ENCODE measurements around the gene CFAP410. TPM values are rescaled to one million over a fixed set of nuclear protein-coding genes. Genes with fewer than 3 reads are reported as not detected.
"Not testable (repeated sequence)": the region's sequence is repeated elsewhere in the genome, so short reads cannot be mapped to it uniquely, and the experiment has no call there.

Gene CFAP410
- total RNA-seq, 1 experiment from 2014 or later, result 44.5 TPM

DNA sequence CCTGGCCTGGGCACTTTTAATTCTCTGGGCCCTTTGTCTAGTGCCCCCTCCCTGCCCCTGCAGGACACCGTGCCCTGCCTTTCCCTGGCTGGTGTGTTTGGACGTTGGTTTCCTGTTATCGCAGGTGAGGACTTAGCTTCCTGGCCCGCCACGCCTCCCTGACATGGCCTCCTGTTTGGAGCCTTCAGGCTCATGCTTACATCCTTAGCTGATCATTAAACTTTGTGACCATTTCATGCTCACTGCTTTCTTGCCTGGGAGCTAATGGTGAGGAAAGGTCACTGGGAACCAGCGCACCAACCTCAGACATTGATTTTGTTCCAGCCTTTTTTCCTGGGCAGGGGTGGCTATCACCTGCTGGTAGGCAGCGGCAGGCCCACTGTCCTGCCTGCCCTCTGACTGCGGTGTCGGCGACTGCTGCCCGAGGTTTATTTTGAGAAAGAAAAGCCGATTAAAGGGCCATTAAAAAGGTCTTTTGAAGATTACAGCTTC, 35.7 kb downstream of the CFAP410 start:
- Histone ChIP-seq H3K27ac (no peak overlapping the region), H3K4me1 (replicated peaks) (peaks cover 37% of the 10 kb centered on the region), H3K27me3 (replicated peaks) (no peaks in the 10 kb centered on the region), H3K36me3 (peaks cover 41% of the 10 kb centered on the region), H3K9me3 (replicated peaks) (no peaks in the 10 kb centered on the region), H3K4me3 (no peak overlapping the region)
- DNase-seq (ENCODE audit: low read depth in 1 of 2, low spot score in 2 of 2), result no peak

DNA sequence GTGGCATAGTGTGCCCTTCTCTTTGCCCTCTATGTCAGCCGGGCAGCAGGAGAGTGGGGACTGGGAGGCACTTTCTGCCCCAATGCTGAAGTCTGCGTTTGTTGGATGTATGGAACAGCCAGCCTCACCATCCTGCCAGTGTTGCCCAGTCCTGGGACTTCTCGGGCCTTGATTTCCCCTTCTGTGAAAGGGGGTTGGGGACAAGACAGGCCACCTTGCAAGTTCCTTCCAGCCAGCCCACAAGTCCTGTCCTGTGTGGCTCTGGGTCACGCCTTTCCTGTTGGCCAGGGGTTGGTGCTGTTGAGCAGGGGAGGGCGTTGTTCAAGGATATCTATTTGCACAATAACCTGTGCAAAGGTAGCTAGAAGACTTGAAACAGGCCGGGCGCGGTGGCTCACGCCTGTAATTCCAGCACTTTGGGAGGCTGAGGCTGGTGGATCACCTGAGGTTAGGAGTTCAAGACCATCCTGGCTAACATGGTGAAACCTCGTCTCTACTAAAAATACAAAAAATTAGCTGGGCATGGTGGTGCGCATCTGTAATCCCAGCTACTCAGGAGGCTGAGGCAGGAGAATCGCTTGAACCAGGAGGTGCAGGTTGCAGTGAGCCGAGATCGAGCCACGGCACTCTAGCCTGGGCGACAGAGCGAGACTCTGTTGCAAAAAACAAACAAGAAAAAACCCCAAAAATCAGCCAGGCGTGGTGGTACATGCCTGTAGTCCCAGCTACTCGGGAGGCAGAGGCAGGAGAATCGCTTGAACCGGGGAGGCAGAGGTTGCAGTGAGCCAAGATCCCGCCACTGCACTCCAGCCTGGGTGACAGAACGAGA, 36.4 kb downstream of the CFAP410 start:
- H3K4me3 ChIP-seq; H3K27me3 ChIP-seq (replicated peaks); H3K9me3 ChIP-seq (replicated peaks); DNase-seq (ENCODE audit: low read depth in 1 of 2, low spot score in 2 of 2); H3K27ac ChIP-seq: not testable (repeated sequence)
- Histone ChIP-seq H3K4me1 (replicated peaks) (peaks cover 37% of the 10 kb centered on the region), H3K36me3 (peaks cover 36% of the 10 kb centered on the region)

GRCh38 chr21:44301961-44302406, 37.2 kb downstream of the CFAP410 start:
- Histone ChIP-seq H3K27me3 (replicated peaks) (no peaks in the 10 kb centered on the region), H3K27ac (no peak overlapping the region), H3K4me3 (no peak overlapping the region), H3K4me1 (replicated peaks) (peaks cover 33% of the 10 kb centered on the region), H3K36me3 (peaks cover 29% of the 10 kb centered on the region), H3K9me3 (replicated peaks) (no peaks in the 10 kb centered on the region)
- DNase-seq (ENCODE audit: low read depth in 1 of 2, low spot score in 2 of 2), result no peak

DNA sequence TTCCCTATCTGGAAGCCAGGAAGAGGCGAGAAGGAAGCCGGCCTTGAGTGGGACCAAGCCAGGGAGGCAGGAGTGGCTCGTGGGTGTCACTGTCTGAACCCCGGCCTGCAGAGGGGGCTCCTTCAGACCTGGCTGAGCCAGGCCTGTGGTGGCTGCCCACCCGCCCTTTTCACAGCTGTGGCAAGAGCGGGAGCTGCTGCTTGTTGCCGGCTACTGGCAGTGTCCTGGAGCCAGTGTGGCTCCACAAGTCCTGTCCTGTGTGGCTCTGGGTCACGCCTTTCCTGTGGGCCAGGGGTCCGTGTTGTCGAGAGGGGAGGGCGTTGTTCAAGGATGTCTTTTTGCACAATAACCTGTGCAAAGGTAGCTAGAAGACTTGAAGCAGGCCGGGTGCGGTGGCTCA, 38.0 kb downstream of the CFAP410 start:
- H3K36me3 ChIP-seq, result peaks cover 21% of the 10 kb centered on the region
- no peaks in the 10 kb centered on the region for H3K9me3 ChIP-seq (replicated peaks)
- no peak overlapping the region for H3K27ac ChIP-seq
- H3K4me3 ChIP-seq, result peak overlapping the region; percentile 71
- no peaks in the 10 kb centered on the region for H3K27me3 ChIP-seq (replicated peaks)
- no peak for DNase-seq (ENCODE audit: low read depth in 1 of 2, low spot score in 2 of 2)
- peaks cover 24% of the 10 kb centered on the region for H3K4me1 ChIP-seq (replicated peaks)

DNA sequence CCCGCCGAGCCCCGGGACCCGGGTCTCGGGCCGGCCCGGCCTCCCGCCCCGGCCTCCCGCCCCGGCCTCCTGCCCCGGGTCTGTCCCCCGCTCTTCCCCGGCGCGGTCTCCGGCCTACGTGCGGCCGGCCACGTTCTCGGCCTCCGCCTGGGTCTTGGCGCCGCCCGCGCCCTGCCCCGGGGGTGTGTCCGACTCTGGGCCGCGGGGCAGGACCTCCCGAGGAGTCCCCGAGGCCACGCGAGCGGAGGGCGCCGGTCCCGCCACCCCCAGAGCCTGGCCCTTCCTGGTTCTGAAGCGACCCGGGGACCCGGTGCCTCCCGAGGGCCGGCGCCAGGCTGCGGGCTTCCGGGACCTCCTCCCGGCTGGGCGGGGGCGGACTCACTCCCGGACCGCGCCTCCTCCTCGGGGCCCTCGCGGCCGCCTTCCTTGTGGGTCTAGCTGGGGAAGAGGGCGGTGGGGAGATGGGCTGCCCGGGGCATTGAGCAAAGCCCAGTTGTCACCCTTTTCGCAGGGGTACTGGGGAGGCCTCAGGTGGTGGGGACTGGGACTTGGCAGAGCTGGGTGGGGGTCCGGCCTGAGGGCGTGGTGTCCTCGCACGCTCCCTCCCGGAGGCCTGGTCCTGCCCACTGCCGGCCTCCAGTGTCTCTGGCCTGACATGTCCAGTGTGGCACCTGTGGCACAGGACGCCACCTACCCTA, 38.8 kb downstream of the CFAP410 start:
- Histone ChIP-seq H3K9me3 (replicated peaks) (no peaks in the 10 kb centered on the region), H3K27ac (peak overlapping the region; percentile 60; the same call in 1 of the 2 replicates), H3K27me3 (replicated peaks) (no peaks in the 10 kb centered on the region), H3K4me1 (replicated peaks) (peaks cover 23% of the 10 kb centered on the region), H3K4me3 (peak overlapping the region; percentile 71), H3K36me3 (peaks cover 16% of the 10 kb centered on the region)
- DNase-seq (ENCODE audit: low read depth in 1 of 2, low spot score in 2 of 2), result peak; percentile 69 to 74

DNA sequence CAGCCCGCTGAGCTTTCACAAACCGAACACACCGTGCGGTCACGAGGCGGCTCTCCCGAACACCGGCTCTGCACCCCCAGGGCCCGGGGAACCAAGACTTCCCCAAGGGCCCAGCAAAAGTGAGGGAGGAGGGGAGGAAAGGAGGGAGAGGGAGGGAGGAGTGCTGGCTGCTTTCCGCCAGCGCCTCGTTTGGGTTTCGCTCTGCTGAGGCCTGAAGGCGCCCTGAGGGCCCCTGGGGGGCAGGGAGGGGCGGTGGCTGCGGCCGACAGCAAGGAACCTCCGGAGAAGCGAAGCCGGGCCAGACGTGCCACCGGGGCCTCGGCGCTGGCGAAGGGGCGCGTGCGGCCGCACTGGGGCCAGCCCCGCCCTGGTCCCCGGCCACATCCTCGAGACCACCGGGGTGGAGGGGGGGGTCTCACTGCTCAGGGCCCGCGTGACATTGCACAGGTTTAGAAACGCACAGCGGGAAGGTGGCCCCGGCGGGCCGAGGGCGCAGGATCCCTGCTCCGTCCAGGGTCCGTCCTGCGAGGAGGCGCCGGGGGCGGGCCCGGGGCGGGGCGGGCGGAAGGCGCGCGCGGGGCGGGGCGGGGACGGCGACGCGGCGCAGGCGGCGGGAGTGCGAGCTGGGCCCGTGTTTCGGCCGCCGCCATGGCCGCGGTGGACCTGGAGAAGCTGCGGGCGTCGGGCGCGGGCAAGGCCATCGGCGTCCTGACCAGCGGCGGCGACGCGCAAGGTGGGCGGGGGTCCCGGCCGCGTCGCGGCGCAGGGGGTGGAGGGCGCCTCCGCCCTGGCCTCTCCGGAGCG, 39.5 kb downstream of the CFAP410 start, which contains the start of gene PFKL:
PFKL (plus strand) TSS at position 596 of the 804 bp plus-strand sequence; CDS start at position 649, 53 bp downstream.
- no peaks in the 10 kb centered on the region for H3K9me3 ChIP-seq (replicated peaks)
- DNase-seq (ENCODE audit: low read depth in 1 of 2, low spot score in 2 of 2), result peak; percentile 73 to 84

DNA sequence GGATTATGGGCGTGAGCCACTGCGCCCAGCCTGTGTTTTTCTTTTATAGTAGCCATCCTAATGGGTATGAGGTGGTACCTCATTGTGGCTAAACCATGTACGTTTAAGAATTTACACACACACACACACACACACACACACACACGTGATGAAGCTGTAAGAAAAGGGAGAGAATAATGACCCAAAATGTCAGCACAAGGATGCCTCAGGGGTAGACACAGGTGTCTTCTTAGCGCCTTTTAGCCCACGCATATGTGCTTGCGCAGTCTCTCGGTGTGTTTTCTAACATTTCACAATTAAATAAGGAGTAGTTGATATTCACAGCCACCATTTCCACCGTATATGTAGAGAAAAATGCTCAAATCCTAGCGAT, 40.1 kb downstream of the CFAP410 start:
- Histone ChIP-seq H3K4me1 (replicated peaks) (peaks cover 23% of the 10 kb centered on the region), H3K27ac (peak overlapping the region; percentile 60; the same call in 1 of the 2 replicates), H3K4me3 (peak overlapping the region; percentile 71), H3K27me3 (replicated peaks) (no peaks in the 10 kb centered on the region), H3K36me3 (peaks cover 15% of the 10 kb centered on the region), H3K9me3 (replicated peaks) (no peaks in the 10 kb centered on the region)
- no peak for DNase-seq (ENCODE audit: low read depth in 1 of 2, low spot score in 2 of 2)

More for the DNA sequence above, 39.5 kb downstream of the CFAP410 start, which contains the start of gene PFKL:
- H3K4me3 ChIP-seq, result peak within 1 kb of the TSS; percentile 71
- peaks cover 15% of the 10 kb centered on the region for H3K36me3 ChIP-seq
- no peaks in the 10 kb centered on the region for H3K27me3 ChIP-seq (replicated peaks)
- H3K4me1 ChIP-seq (replicated peaks), result peaks cover 23% of the 10 kb centered on the region
- H3K27ac ChIP-seq, result peak within 1 kb of the TSS; percentile 60

DNA sequence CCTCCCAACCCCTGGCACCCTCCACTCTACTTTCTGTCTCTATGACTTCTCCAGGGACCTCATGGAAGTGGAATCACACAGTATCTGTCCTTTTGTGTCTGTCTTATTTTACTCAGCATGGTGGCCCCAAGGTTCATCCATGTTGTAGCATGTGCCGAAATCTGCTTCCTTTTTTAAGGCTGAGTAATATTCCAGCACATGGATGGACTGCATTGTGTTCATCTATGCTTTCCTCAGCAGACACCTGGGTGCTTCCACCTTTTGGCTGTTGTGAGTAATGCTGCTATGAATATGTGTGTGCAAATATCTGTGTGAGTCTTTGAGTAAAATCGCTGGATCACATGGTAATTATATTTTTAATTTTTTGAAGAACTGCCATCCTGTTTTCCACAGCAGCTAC, 40.9 kb downstream of the CFAP410 start:
- H3K4me3 ChIP-seq, result no peak overlapping the region

DNA sequence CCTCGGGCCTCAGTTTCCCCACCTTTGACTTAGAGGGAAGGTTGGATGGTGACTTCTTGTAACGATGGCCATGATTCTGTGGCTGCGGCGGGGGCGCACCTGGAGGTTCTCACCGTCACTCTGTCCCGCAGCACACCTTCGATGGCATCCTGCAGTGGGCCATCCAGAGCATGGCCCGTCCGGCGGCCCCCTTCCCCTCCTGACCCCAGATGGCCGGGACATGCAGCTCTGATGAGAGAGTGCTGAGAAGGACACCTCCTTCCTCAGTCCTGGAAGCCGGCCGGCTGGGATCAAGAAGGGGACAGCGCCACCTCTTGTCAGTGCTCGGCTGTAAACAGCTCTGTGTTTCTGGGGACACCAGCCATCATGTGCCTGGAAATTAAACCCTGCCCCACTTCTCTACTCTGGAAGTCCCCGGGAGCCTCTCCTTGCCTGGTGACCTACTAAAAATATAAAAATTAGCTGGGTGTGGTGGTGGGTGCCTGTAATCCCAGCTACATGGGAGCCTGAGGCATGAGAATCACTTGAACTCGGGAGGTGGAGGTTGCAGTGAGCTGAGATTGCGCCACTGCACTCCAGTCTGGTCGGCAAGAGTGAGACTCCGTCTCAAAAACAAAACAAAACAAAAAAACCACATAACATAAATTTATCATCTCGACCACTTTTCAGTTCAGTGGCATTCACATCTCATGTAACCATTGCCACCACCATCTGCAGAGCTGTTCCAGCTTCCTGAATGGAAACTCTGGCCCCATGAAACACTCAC, 41.5 kb downstream of the CFAP410 start:
- Histone ChIP-seq H3K9me3 (replicated peaks) (no peaks in the 10 kb centered on the region), H3K27me3 (replicated peaks) (no peaks in the 10 kb centered on the region), H3K27ac (no peak overlapping the region), H3K4me3 (no peak overlapping the region), H3K36me3 (peaks cover 15% of the 10 kb centered on the region), H3K4me1 (replicated peaks) (peaks cover 23% of the 10 kb centered on the region)
- peak; percentile 81 to 83 for DNase-seq (ENCODE audit: low read depth in 1 of 2, low spot score in 2 of 2)

More for the DNA sequence above, 40.9 kb downstream of the CFAP410 start:
- H3K9me3 ChIP-seq (replicated peaks), result no peaks in the 10 kb centered on the region
- no peak for DNase-seq (ENCODE audit: low read depth in 1 of 2, low spot score in 2 of 2)
- no peaks in the 10 kb centered on the region for H3K27me3 ChIP-seq (replicated peaks)
- H3K36me3 ChIP-seq, result peaks cover 15% of the 10 kb centered on the region
- H3K4me1 ChIP-seq (replicated peaks), result peaks cover 23% of the 10 kb centered on the region
- no peak overlapping the region for H3K27ac ChIP-seq

- DNase-seq (ENCODE audit: low read depth in 1 of 2, low spot score in 2 of 2), result no peak
- Histone ChIP-seq H3K9me3 (replicated peaks) (no peaks in the 10 kb centered on the region), H3K36me3 (peaks cover 9% of the 10 kb centered on the region; the same call in 1 of the 2 replicates), H3K4me3 (no peak overlapping the region), H3K27me3 (replicated peaks) (no peaks in the 10 kb centered on the region), H3K27ac (no peak overlapping the region), H3K4me1 (replicated peaks) (peaks cover 23% of the 10 kb centered on the region)
These were observed 42.3 kb downstream of the CFAP410 start for GRCh38 chr21:44296916-44297315.

DNA sequence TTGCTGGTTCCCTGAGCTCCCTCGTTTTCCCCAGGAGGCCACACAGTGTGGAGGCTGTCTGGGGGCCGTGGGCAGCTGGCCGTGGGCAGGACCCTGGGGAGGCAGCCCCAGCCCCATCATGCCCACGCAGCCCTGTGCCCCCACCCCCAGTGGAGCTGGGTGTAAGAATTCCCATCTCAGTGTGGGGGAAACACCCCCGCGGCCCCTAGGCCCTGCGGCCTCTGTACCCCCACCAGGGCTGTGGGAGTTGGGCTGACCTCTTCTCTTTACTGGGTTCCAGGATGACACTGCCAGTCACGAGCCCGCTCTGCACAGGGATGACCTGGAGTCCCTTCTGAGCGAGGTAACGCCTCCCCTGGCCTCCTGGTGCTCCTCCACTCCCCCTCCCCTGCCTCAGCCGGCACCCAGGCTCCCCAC, 43.1 kb downstream of the CFAP410 start:
- DNase-seq (ENCODE audit: low read depth in 1 of 2, low spot score in 2 of 2), result no peak
- H3K4me3 ChIP-seq, result no peak overlapping the region

GRCh38 chr21:44295646-44296045, 43.5 kb downstream of the CFAP410 start:
- Histone ChIP-seq H3K27ac (no peak overlapping the region), H3K9me3 (replicated peaks) (no peaks in the 10 kb centered on the region), H3K4me1 (replicated peaks) (peaks cover 16% of the 10 kb centered on the region), H3K27me3 (replicated peaks) (no peaks in the 10 kb centered on the region), H3K36me3 (peaks cover 5% of the 10 kb centered on the region; the same call in 1 of the 2 replicates), H3K4me3 (no peak overlapping the region)
- DNase-seq (ENCODE audit: low read depth in 1 of 2, low spot score in 2 of 2), result no peak

More for the DNA sequence above, 43.1 kb downstream of the CFAP410 start:
- H3K4me1 ChIP-seq (replicated peaks), result peaks cover 20% of the 10 kb centered on the region
- peaks cover 8% of the 10 kb centered on the region; the same call in 1 of the 2 replicates for H3K36me3 ChIP-seq
- no peaks in the 10 kb centered on the region for H3K27me3 ChIP-seq (replicated peaks)
- no peak overlapping the region for H3K27ac ChIP-seq
- no peaks in the 10 kb centered on the region for H3K9me3 ChIP-seq (replicated peaks)

Measured in SJSA1 (cell line).